Aorta (tissue), 5 donors: ENCODE results near the gene TSPAN17. TPM values are rescaled to one million over a fixed set of nuclear protein-coding genes. Genes with fewer than 3 reads are reported as not detected.

Source experiments
- ATAC-seq: fragments of 200-7000 bp; cut with Tn5 transposase; one replicate; pipeline ENCODE4 v1.9.1; 2022; ENCODE audit warnings: moderate library complexity; ENCODE audit not compliant: low FRiP score
- DNase-seq, 2 donors: peaks; one replicate each; pipeline ENCODE4 v3.0.0-alpha.2; 2020
- H3K27ac ChIP-seq, 2 donors: one replicate each; pipeline ENCODE4 v1.5.1; 2013; ENCODE audit warnings: low read length in 2 of 2, mild to moderate bottlenecking in 2 of 2, moderate library complexity in 2 of 2, control low read depth in 1 of 2, inconsistent platforms in 1 of 2, low read depth in 1 of 2
- H3K27me3 ChIP-seq, 2 donors: one replicate each; pipeline ENCODE4 v1.6.1; 2013; ENCODE audit warnings: control low read depth in 1 of 2, low read length in 1 of 2, mild to moderate bottlenecking in 1 of 2, moderate library complexity in 1 of 2; ENCODE audit not compliant: insufficient read depth in 2 of 2, control insufficient read depth in 1 of 2
- H3K36me3 ChIP-seq, 2 donors: one replicate each; pipeline ENCODE4 v1.6.1; 2013; ENCODE audit warnings: control low read depth in 1 of 2, low read length in 1 of 2, mild to moderate bottlenecking in 1 of 2; ENCODE audit not compliant: insufficient read depth in 2 of 2, control insufficient read depth in 1 of 2
- H3K4me1 ChIP-seq, 2 donors: one replicate each; pipeline ENCODE4 v1.6.1; 2013; ENCODE audit warnings: low read length in 2 of 2, control low read depth in 1 of 2, mild to moderate bottlenecking in 1 of 2, moderate library complexity in 1 of 2; ENCODE audit not compliant: insufficient read depth in 2 of 2, control insufficient read depth in 1 of 2
- H3K4me3 ChIP-seq, 2 donors: one replicate each; pipeline ENCODE4 v1.5.1; 2013; ENCODE audit warnings: low read length in 2 of 2, control low read depth in 1 of 2, mild to moderate bottlenecking in 1 of 2
- H3K9me3 ChIP-seq: one replicate; pipeline ENCODE4 v1.6.1; 2013; ENCODE audit warnings: mild to moderate bottlenecking, low read length; ENCODE audit not compliant: control insufficient read depth
- WGBS, 2 donors: extraction: QIAGEN DNeasy Blood & Tissue Kit; methylation state at CpG; one replicate each; pipeline ENCODE4 v1.1.7; 2013; 5-methylcytosine and 5-hydroxymethylcytosine counted together
- intact Hi-C, 2 donors: fragments of 100-400 bp; cut with DNase I; formaldehyde crosslinking; loops; one replicate each; pipeline versions ENCODE4 v1.14.2 to v1.15.0; 2022
- polyA plus RNA-seq, 2 donors: library from polyadenylated mRNA; stranded (reverse); fragments of 200-250 nt; gene quantifications; one replicate each; pipeline ENCODE4 v1.2.3, GENCODE V29; 2013
- total RNA-seq, 2 donors: library from RNA; stranded (reverse); fragmentation: NEBNext Ultra II Directional; extraction: Animal tissue kit (Norgen Biotek cat#: 25700); gene quantifications; one replicate each; pipeline ENCODE4 v1.2.1, GENCODE V29; 2021
- donor health status: healthy with polysubstance abuse.
- donor health status: Bipolar disorder and iron deficiency.
- donor health status: DM: no; HTN: no; CAD: no.
- donor health status: DM: no; HTN: no; CAD: no.
- donor health status: DM: yes; HTN: yes; CAD: no.

TSPAN17 gene
- total and polyA plus RNA-seq, 4 donors, result 13.9 to 22.9 (median 19.5) TPM

DNA sequence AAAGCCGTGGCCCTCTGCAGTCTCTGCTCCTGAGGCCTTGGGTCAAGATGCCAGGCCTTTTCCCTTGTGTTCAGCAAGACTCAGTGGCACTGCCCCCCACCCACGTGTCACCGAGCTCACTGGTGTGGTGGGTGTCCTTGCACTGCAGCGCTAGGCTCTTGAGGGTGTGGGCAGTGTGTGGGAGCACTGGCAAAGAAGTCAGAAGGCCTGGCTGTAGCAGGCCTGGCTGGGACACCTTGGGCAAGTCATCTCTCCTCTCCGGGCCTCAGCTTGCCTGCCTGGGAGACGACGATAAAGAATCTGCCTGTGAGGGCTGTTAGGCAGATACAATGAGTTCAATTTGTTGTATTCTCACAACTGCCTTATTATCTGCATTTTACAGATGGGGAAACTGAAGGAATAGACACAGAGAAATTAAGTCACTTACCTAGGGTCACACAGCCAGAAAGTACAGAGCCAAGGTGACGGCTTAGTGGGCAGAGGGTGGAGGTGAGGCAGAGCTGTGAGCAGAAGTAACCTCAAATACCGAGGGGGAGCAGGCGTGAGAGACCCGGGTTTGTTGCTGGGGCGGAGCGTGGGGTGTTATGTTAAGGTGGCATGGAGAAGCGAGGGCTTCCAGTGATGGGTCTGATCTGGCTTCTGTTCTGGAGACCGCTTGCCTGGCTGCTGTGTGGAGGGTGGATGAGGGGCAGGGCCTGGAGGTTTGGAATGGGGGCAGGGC lies 1.4 kb downstream of the TSPAN17 start:
- Histone ChIP-seq H3K4me1 (no peaks in the 10 kb centered on the region), H3K27me3 (no peaks in the 10 kb centered on the region), H3K36me3 (no peaks in the 10 kb centered on the region), H3K9me3 (no peaks in the 10 kb centered on the region), H3K4me3 (no peak overlapping the region), H3K27ac (no peak overlapping the region)
- intact Hi-C loops, result loop anchor here (5.0 to 10.0 kb wide), 3 partner anchors 106 to 234 kb away; partner anchors contain the start of genes CLTB (in 1 of the 2) and RNF44 (in 1 of the 2)
- no peak for DNase-seq
- ATAC-seq, result no peak
- 68 to 73% methylated on average over 15 of the region's 15 CpGs for WGBS, 2 donors

DNA sequence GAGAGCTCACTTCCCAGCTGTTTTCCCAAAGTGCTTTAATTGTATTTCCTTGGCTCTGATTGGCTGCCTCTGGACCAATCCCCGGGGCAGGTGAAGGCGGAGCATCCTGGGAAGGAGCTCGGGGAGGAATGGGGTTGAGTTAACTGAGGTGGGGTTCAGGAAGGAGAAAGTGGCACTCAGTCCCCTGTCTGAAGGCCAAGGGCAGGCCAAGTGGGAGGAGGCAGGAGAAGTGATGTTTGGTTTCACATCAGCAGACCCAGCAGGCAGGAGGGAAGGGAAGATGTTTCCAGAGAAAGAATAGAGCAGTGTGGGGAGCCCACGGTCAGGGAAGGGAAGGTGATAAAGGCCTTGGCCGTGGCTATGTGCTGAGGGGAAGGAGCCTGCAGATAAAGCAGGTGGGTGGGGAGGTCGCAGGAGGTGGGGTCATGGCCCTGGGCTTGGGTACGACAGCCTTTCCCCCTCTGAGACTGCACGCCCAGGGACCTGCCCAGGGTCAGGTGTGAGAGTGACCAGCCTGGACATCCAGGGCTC lies 3.1 kb downstream of the TSPAN17 start:
- H3K4me3 ChIP-seq, result no peak overlapping the region
- intact Hi-C loops, result loop anchor here in 1 of 2 donors (10.0 kb wide), 1 partner anchor 236 kb away; the partner anchor contains the start of gene CLTB
- no peak for ATAC-seq

DNA sequence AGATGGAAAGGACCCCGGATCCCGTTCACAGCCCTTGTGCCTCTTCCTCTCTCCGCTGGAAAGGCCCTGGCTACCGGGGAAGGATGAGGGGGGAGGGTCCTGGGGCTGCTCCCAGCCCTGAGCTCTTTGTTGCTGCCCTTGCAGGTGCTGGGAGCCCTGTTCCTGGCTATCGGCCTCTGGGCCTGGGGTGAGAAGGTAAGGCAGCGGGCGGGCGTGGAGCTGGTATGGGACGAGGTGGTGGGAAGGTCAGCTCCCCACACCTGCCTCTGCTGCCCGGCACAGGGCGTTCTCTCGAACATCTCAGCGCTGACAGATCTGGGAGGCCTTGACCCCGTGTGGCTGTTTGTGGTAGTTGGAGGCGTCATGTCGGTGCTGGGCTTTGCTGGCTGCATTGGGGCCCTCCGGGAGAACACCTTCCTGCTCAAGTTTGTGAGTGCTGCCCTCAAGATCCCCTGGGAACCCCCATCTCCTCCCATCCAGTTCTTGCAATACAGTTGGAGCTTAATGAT lies 4.2 kb downstream of the TSPAN17 start:
- ATAC-seq, result no peak
- H3K27me3 ChIP-seq, result no peaks in the 10 kb centered on the region
- no peak overlapping the region for H3K27ac ChIP-seq
- no peak overlapping the region for H3K4me3 ChIP-seq
- intact Hi-C loops, result loop anchor here in 1 of 2 donors (10.0 kb wide), 1 partner anchor 237 kb away; the partner anchor contains the start of gene CLTB
- H3K4me1 ChIP-seq, result no peaks in the 10 kb centered on the region
- 90 to 93% methylated on average over 17 of the region's 17 CpGs for WGBS, 2 donors
- no peaks in the 10 kb centered on the region for H3K9me3 ChIP-seq
- no peaks in the 10 kb centered on the region for H3K36me3 ChIP-seq
- no peak for DNase-seq

More for the DNA sequence above, 3.1 kb downstream of the TSPAN17 start:
- WGBS, 2 donors, result 74 to 82% methylated on average over 8 of the region's 8 CpGs
- H3K4me1 ChIP-seq, result no peaks in the 10 kb centered on the region
- H3K27me3 ChIP-seq, result no peaks in the 10 kb centered on the region
- no peaks in the 10 kb centered on the region for H3K9me3 ChIP-seq
- no peaks in the 10 kb centered on the region for H3K36me3 ChIP-seq
- DNase-seq, result no peak
- H3K27ac ChIP-seq, result no peak overlapping the region

DNA sequence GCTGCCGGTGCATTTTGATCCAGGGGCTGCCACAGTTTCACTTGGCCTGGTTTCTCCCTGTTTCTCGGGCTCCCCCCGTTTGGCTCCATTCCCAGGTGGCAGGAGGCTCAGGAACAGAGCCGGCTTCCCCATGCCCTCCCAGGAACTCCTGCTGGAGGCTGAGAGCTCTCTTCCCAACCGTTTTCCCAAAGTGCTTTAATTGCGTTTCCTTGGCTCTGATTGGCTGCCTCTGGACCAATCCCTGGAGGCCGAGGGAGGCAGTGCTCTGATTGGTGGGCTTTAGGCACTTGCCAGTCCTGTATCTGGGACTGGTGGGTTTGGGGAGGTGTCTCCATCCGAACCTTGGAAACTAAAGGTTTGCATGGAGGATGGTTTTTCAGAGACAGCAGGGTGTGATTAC lies 4.9 kb downstream of the TSPAN17 start:
- Histone ChIP-seq H3K4me3 (no peak overlapping the region), H3K27me3 (no peaks in the 10 kb centered on the region), H3K27ac (no peak overlapping the region), H3K4me1 (no peaks in the 10 kb centered on the region), H3K36me3 (no peaks in the 10 kb centered on the region), H3K9me3 (no peaks in the 10 kb centered on the region)
- DNase-seq (no peak), ATAC-seq (no peak)
- intact Hi-C loops, result loop anchor here in 1 of 2 donors (10.0 kb wide), 1 partner anchor 237 kb away; the partner anchor contains the start of gene CLTB
- 36 to 41% methylated on average over 8 of the region's 8 CpGs for WGBS, 2 donors

DNA sequence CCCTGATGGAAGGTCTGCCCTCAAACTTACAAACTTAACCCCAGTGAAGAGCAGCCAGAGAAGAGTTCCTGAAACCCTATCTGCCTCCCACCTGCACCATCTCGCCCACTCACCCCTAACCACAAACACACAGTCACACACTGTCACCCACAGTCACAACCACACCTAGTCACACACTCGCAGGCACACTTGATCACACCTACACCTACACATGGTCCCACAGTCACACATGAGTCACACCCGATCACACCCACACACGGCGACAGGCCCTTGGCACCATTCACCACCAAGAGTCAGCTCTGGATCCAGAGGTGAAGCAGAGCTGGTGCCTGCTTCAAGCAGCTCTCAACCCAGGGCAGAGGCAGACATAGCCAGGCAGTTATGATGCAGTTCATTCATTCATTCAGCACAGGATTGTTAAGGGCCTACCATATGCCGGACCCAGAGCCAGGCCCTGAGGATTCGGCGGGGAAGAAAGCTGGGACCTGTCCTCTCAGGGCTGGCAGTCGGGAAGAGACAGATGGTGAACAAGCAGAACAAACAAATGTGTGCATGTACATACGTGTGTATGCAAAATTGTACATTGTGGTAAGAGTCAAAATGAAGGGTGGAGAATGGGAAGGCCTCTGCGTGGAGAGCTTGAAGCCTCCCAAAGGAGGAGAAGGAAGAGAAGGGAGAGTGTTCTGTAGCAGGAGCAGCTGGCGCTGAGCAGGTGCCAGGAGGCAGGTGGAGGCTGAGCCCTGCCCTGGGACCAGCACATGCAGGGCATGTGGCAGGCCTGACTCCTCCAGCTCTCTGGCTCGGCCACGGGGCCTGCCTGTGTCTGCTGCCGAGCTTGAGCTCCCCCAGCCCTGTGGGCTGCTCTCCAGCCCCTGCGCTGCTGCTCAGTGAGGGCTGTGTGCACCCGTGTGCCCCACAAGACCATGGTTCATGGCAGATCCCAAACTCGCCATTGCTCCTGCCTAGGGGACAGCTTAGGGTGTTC lies 6.4 kb downstream of the TSPAN17 start:
- H3K36me3 ChIP-seq, result no peaks in the 10 kb centered on the region
- no peaks in the 10 kb centered on the region for H3K27me3 ChIP-seq
- intact Hi-C loops, result loop anchor here in 1 of 2 donors (10.0 kb wide), 1 partner anchor 239 kb away; the partner anchor contains the start of gene CLTB
- no peaks in the 10 kb centered on the region for H3K4me1 ChIP-seq
- no peaks in the 10 kb centered on the region for H3K9me3 ChIP-seq
- no peak overlapping the region for H3K4me3 ChIP-seq
- ATAC-seq, result no peak
- WGBS, 2 donors, result 81 to 82% methylated on average over 18 of the region's 18 CpGs
- no peak overlapping the region for H3K27ac ChIP-seq
- DNase-seq, result no peak

DNA sequence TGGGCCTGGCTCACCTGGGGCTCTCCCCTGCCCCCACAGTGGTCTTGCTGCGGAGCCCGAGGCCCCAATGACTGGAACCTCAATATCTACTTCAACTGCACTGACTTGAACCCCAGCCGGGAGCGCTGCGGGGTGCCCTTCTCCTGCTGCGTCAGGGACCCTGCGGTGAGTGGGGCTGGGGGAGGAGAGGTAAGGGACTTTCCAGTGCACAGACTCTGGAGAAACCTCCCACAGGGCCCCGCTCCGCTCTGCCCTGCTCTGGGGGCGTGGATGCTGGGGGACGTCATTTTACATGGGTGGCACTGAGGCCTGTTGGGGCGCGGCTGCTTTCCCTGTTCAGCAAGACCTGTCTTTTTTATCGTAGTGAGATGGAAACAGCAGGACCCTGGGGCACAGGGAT lies 7.6 kb downstream of the TSPAN17 start:
- no peak for DNase-seq
- intact Hi-C loops, result loop anchor here in 1 of 2 donors (10.0 kb wide), 1 partner anchor 240 kb away; the partner anchor contains the start of gene CLTB
- H3K27ac ChIP-seq, result no peak overlapping the region
- WGBS, 2 donors, result 95 to 96% methylated on average over 12 to 14 of the region's 14 CpGs
- no peaks in the 10 kb centered on the region for H3K36me3 ChIP-seq
- no peak for ATAC-seq
- H3K4me1 ChIP-seq, result no peaks in the 10 kb centered on the region
- H3K4me3 ChIP-seq, result no peak overlapping the region
- H3K9me3 ChIP-seq, result no peaks in the 10 kb centered on the region
- H3K27me3 ChIP-seq, result no peaks in the 10 kb centered on the region

DNA sequence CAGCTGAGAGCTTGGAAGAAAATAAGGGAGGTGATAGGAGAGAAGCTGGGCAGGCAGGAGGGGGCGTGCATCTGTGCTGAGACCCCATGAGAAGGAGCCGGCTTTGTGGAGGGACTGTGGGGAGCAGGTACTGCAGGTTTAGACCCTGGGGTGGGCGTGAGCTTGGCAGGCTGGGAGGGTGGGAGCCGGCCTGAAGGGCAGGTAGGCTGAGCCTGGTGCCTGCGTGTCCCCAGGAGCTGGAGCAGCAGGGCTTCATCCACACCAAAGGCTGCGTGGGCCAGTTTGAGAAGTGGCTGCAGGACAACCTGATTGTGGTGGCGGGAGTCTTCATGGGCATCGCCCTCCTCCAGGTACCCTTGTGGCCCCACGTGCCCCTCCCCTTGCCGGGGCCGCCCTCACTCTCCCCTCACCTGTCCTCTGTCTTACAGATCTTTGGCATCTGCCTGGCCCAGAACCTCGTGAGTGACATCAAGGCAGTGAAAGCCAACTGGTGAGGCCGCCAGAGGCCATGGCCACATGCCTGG lies 9.2 kb downstream of the TSPAN17 start:
- intact Hi-C loops, result loop anchor here in 1 of 2 donors (10.0 kb wide), 1 partner anchor 242 kb away; the partner anchor contains the start of gene CLTB
- Histone ChIP-seq H3K36me3 (no peaks in the 10 kb centered on the region), H3K4me3 (no peak overlapping the region), H3K4me1 (no peaks in the 10 kb centered on the region), H3K27me3 (no peaks in the 10 kb centered on the region), H3K27ac (no peak overlapping the region), H3K9me3 (no peaks in the 10 kb centered on the region)
- DNase-seq (no peak), ATAC-seq (no peak)
- WGBS, 2 donors, result 86 to 91% methylated on average over 13 of the region's 13 CpGs
